Measurements from ENCODE around the gene MAP2.

The MAP2 gene

GRCh38 chr2:209532321-209532720 lies 108.5 kb downstream of the MAP2 start:
- DNase-seq: no peak

DNA sequence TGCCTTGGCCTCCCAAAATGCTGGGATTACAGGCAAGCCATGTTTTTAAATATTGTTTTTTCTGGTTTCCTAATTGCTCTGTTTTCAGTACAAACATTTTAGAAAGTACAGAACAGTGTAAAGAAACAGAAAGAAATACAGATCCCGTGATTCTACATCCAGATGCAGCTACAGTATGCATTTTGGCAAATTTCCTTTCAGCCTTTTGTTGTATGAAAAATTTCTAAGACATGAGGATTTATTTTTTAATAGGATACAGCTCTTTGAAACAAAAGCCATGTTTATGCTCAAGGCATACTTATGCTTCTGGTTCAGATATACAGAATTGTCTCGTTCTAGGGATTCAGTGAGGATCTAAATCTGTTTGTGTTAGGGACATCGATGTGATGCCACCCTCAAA lies 109.5 kb downstream of the MAP2 start:
- DNase-seq: peak; percentile 8

- DNase-seq: no peak
Observed at GRCh38 chr2:209534228-209534627, 110.4 kb downstream of the MAP2 start.

DNA sequence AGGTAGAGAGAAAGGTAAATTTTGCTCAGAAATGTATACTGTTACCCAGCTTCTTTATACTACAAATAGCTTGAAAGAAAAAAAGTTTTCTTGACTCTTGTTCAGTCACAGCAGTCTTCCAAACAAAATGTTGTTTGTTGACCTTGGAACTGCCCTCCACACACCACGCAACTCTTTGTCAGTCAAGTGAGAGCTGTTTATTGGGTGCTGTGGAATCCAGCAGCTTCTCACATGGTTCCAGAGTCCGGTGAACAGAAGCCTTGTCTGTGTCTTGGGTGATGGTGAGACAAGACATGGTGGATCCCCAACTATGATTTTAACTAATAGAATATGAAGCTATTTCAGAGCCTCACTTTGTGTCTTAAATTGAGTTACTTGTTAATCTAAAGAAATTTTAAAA lies 112.5 kb downstream of the MAP2 start:
- no peak for DNase-seq

GRCh38 chr2:209547726-209548125 lies 123.9 kb downstream of the MAP2 start:
- DNase-seq: no peak

DNA sequence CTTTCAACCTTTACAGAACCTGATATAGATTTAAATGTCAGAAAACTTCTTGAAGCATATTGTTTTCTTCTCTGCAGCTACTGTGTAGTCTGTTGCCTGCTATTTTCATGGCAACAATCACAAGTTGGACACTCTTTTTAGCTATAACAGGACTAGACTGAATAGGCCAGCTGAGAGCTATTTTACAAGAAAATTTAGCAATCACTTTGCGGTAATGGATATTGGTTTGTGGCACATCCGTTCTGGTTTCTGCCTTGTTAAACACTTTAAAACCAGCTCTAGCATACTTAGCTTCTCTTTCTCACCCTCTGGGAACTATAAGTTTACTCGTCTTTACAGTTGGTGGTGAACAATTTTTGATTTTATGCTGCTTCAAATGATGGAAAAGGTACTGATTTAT lies 125.7 kb downstream of the MAP2 start:
- DNase-seq: no peak

DNA sequence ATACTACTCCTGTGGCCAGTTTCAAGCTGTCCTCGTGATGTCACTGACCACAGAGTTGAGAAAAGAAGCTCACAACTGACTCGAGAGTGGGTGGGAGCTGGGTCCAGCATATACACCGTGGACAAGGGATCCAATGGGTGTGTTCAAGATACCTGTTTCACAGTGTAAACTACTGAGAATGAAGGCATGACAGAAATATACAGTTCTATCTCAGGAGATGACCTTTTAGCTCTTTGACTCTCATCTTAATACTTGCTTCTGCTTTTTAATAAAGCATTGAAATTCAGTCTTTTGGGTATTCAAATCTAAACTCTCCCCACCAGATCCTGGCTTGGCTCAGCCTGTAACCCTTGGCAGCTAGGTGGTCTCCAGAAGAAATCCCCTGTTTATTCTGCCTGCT lies 130.1 kb downstream of the MAP2 start:
- DNase-seq: no peak

DNA sequence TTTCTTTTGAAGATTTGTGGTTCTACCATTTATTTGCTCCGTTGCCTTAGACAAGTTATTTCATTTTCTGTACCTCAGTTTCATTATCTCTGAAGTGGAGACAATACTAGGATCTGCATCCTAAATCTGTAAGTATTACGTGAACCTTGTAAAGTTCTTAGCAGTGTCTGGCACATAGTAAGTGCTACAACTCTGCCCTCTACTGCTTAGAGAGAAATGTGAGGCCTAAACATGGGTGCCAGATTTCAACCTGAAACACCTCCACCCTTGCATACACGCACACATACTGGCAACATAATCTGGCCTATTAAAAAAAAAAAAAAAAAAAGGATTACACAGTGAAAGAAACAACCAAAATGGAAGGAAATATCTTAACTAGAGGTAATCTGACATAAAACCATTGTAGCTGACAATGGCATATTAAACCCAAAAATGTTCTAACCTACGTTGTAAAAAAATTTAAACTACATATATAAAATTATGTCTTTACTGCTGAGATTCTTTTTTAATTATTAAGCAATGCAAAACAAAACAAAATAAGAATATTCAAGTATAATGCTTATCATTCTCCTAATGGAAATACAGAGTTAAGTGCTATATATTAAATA lies 132.6 kb downstream of the MAP2 start:
- peak; percentile 54 for DNase-seq

DNA sequence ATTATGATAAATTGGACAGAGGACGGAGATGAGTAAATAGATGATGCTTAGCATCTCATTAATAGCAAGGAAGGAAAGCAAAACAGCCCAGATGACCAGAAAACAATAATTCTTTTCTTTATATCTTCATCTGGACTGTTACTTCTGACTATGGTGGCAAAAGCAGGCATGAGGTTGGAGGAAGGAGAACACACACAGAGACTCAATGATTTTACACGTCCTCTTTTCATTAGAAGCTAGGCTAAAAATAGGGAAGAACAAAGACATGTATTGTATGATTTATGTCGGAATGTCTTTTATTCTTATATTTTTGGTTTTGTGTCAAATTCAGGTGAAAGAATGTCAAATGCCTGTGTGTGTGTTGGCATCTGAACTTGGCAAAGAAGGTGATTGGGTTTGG lies 137.1 kb downstream of the MAP2 start:
- no peak for DNase-seq

DNA sequence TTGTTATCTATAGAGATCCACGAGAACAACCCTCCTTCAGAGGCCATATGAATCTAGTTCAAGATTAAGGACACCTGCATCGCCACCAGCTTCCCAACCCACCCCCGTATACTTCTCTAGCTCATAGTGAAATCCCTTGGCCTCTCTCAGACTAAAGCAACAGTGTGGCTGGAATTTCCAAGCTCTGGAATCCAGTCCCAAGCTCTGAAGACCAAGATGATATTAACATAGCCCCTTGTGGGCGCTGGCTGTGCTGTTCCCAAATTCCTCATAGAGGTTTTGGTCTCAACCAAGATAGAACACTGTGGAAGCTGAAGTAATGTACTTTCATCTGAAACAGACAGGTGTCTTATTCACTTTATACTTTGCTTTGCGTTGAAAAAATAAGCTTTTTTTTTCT lies 139.6 kb downstream of the MAP2 start:
- DNase-seq: no peak

DNA sequence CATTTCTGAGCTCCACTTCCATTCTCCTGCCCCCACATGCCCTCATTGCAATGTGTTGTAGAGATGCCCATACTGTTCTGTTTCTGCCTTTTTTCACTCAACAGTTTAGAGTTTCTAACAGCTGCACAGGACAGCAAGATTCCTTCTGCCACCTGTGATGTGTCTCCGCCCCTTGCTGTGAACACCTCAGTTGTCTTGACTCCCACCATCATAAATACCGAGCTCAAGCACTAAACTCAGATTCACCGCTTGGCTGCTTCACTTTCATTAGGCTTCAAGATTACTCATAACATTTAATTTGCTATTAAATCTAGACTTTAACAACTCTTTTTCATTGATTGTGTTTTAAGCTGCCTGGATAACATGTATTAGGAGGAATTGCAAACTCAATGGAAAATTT lies 141.0 kb downstream of the MAP2 start:
- no peak for DNase-seq

DNA sequence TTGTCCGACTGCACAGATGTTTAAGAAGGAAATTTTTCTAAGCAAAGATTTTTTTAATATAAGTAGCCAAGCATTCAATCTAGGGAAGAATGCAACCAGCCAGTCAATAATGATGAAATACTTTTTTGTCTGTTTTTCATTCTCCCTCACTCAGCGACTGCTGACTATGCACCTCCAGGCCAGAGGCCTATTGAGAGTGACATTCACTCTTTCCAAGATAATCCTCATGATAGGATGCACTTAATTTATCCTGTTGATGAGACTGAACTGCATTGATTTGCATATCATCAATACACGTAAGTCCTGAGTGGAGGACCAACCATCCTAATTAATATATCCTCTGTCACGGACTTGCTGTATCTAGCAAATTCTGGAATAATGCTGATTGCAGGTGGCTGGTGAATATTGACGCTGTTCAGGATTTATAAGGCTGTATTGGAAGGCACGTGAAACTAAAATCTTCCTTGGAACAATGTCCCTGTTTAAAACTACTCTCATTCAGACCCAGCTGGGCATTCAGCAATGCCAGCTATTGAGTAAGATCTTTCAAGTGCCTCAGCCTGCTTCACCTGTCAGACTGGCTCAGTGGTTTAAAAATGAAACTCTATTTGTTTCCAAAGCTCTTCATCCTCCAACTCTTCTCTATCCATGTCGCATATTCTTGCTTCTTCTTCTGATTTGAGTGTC lies 142.2 kb downstream of the MAP2 start:
- DNase-seq: no peak

GRCh38 chr2:209570194-209570593 lies 146.3 kb downstream of the MAP2 start:
- no peak for DNase-seq

GRCh38 chr2:209574515-209574914 lies 150.7 kb downstream of the MAP2 start:
- DNase-seq: no peak

- DNase-seq: peak; percentile 27
Observed at GRCh38 chr2:209577376-209578357, 153.8 kb downstream of the MAP2 start.

DNA sequence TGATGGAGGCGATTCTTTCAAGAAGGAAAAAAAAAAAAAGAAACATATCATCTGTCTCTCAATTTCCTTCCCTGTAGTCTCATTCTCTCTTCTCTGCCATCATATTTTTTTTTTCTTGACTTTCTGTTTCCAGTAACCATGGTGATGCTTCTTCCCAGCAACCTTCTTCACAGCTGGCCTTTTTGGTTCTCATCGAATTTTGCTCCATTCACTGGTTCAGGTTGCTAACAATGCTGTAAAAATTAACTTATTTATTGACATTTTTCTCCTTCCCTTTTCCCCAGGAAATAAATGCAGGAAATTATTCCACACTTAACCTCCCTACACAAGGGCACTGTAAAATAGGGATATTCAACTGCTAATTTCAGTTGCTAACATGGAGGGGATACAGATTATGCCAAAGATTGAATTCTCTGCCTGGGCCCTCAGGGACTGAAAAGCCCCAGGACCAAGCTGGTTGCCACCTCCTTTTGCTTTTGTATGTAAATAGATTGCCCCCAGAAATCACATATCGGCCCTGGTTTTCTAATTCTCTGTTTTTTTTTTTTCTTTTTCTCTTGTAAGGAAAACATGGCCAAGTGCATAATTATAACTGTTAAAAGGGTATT lies 154.7 kb downstream of the MAP2 start:
- DNase-seq: no peak

DNA sequence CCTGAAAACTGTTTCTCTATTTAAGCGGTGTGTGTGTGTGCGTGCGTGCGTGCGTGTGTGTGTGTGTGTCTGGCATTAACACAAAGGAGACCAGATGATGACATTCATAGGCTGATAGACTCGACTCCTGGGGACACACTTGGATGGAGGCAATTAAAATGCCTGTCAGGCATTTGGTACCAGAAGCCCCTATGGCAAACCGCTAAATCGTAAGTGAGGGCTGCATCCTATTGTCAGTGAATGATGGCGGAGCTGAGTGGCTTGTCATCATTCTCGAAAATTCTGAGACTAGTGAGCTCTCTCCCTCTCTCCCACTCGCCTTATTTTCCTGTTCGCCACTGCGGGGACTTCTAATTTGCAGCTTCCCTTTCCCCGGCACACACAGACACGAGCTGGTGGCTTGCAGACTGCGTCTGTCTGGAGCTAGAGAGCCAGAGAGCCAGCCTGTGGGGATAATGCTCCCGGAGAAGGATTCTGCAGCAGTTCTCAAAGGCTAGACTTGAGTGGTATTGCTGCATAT lies 155.4 kb downstream of the MAP2 start:
- DNase-seq: peak; percentile 35

DNA sequence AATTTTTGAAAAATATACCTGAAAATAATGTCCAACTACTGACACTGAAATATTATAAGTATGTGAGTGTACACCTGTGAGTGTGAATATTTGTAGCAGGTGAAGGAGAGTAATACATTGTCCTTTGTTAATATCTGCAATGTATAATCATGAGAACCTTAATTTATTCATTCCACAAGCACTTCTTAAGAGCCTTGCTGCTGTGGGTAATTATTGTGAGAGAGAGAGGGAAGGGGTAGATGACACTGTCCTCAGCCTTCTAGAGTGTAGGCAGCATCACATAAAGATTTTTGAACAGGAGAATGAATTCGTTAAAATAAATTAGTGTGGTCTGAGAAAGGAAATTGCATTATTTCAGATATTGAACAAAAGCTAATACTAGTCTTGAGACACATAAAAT lies 157.2 kb downstream of the MAP2 start:
- DNase-seq: no peak

DNA sequence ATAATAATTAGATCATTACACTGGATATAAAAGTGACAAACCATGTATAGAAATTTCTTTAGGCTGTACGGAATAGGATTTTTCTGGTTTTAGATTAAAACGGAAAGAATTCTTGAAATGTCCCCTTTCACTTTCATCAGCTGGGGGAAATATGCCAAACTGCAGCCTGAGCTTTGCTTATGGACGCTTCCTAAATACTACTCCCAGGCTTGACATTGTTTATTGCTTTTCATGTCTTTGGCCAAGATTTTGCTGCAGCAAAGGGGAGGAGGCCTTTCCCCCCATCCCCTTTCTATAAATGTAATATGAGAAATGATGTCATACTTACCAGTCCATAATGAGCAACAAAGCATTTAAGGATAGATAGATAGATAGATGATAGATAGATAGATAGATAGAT lies 158.4 kb downstream of the MAP2 start:
- DNase-seq: peak; percentile 9

DNA sequence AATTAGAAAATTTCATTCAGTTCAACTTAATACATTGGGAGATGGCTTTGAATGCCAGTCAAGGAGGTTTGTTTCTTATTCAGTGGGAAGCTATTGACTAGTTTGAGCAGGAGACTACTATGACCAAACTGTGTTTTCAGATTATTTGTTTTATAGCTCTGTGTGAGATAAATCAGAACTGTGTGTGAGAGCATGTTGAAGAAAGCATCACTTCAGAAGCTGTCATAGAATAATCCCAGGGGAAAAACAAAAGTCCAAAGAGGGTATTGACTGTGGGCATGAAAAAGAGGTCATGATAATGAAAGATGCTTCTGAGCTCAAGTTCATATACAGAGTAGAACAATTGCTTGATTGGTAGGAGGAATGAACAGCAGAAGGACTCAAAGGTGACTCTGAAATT lies 160.6 kb downstream of the MAP2 start:
- DNase-seq: no peak

- DNase-seq: no peak
Observed at GRCh38 chr2:209584915-209585314, 161.1 kb downstream of the MAP2 start.

GRCh38 chr2:209591021-209591420 lies 167.2 kb downstream of the MAP2 start:
- no peak for DNase-seq

DNA sequence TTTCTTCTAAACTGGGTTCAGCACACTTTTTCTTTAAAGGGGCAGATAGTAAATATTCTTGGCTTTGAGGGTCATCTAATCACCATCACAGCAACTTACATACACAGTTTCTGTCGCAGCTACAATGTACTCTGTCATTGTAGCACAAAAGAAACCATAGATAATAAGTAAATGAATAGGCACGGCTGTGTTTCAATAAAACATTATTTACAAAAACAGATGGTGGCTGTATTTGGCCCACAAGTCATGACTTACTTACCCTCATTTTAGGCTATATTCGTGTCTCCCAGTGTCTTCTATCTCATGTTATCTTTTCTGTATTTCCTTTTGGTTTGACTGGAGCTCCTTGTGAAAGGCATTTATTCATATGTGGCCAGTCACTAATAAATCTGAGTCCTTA lies 168.3 kb downstream of the MAP2 start:
- DNase-seq: no peak

Measured in fibroblast of skin of scalp (primary cell).